ENCODE data around the gene TMEM43. TPM values are rescaled to one million over a fixed set of nuclear protein-coding genes. Genes with fewer than 3 reads are reported as not detected.
"Not testable (repeated sequence)": the region's sequence is repeated elsewhere in the genome, so short reads cannot be mapped to it uniquely, and the experiment has no call there.

The TMEM43 gene
- total and polyA plus RNA-seq, 8 donors = 11.2 to 31.2 (median 17.6) TPM

- Histone ChIP-seq H3K4me3 (no peak overlapping the region), H3K27me3 (peaks cover 0 to 3% (median 0%) of the 10 kb centered on the region in 4 donors), H3K27ac (no peak overlapping the region), H3K36me3 (no peaks in the 10 kb centered on the region), H3K9me3 (no peaks in the 10 kb centered on the region), H3K4me1 (no peaks in the 10 kb centered on the region)
- no peak for ATAC-seq
- no peak for DNase-seq
- intact Hi-C loops (cut with DNase I) = no loop called here
- TF ChIP-seq CTCF (IDR thresholded peaks at IDR 0.05) = no peak
- WGBS, 2 donors = 86 to 92% methylated on average over 2 of the region's 2 CpGs
- FAIRE-seq = no peak
Measured at GRCh38 chr3:14092464-14092863, 32.4 kb upstream of the TMEM43 start.

- Histone ChIP-seq H3K27ac (no peak overlapping the region), H3K27me3 (peaks cover 0 to 3% (median 0%) of the 10 kb centered on the region in 4 donors), H3K36me3 (no peaks in the 10 kb centered on the region), H3K4me3 (no peak overlapping the region), H3K4me1 (no peaks in the 10 kb centered on the region), H3K9me3 (no peaks in the 10 kb centered on the region)
- DNase-seq (no peak), ATAC-seq (no peak), FAIRE-seq (no peak)
- intact Hi-C loops (cut with DNase I) = no loop called here
- no peak for TF ChIP-seq CTCF (IDR thresholded peaks at IDR 0.05)
Measured at GRCh38 chr3:14093831-14094230, 31.0 kb upstream of the TMEM43 start.

GRCh38 chr3:14096742-14097141 lies 28.1 kb upstream of the TMEM43 start:
- Histone ChIP-seq H3K36me3 (no peaks in the 10 kb centered on the region), H3K27ac (no peak overlapping the region), H3K9me3 (no peaks in the 10 kb centered on the region), H3K4me1 (no peaks in the 10 kb centered on the region), H3K4me3 (no peak overlapping the region), H3K27me3 (peaks cover 0 to 5% (median 2%) of the 10 kb centered on the region in 4 donors)
- DNase-seq (no peak), ATAC-seq (no peak), FAIRE-seq (no peak)
- intact Hi-C loops (cut with DNase I) = no loop called here
- 77 to 92% methylated on average over 3 of the region's 3 CpGs for WGBS, 2 donors
- TF ChIP-seq CTCF (IDR thresholded peaks at IDR 0.05) = no peak

GRCh38 chr3:14097616-14098391 lies 27.0 kb upstream of the TMEM43 start:
- intact Hi-C loops (cut with DNase I) = no loop called here
- no peaks in the 10 kb centered on the region for H3K36me3 ChIP-seq
- peaks cover 0 to 5% (median 2%) of the 10 kb centered on the region in 4 donors for H3K27me3 ChIP-seq
- H3K9me3 ChIP-seq = no peaks in the 10 kb centered on the region
- no peak for TF ChIP-seq CTCF (IDR thresholded peaks at IDR 0.05)
- DNase-seq (no peak), ATAC-seq (no peak), FAIRE-seq (no peak)
- no peak overlapping the region for H3K4me3 ChIP-seq
- no peak overlapping the region for H3K27ac ChIP-seq
- no peaks in the 10 kb centered on the region for H3K4me1 ChIP-seq
- 81 to 88% methylated on average over 5 of the region's 5 CpGs for WGBS, 2 donors

GRCh38 chr3:14109821-14110220 lies 15.0 kb upstream of the TMEM43 start:
- peaks cover 0 to 12% (median 0%) of the 10 kb centered on the region in 3 donors for H3K36me3 ChIP-seq
- WGBS, 2 donors = 93 to 99% methylated on average over 5 of the region's 5 CpGs
- H3K4me3 ChIP-seq, DNase-seq, H3K9me3 ChIP-seq, H3K27ac ChIP-seq, FAIRE-seq, H3K27me3 ChIP-seq, ATAC-seq, H3K4me1 ChIP-seq: not testable (repeated sequence)
- intact Hi-C loops (cut with DNase I) = loop anchor here in 1 of 3 donors (10.0 kb wide), 1 partner anchor 215 kb away; no protein-coding TSS in a partner anchor
